Measurements from ENCODE around the gene IFT122.
"Not testable (repeated sequence)": the region's sequence is repeated elsewhere in the genome, so short reads cannot be mapped to it uniquely, and the experiment has no call there.

Gene IFT122

DNA sequence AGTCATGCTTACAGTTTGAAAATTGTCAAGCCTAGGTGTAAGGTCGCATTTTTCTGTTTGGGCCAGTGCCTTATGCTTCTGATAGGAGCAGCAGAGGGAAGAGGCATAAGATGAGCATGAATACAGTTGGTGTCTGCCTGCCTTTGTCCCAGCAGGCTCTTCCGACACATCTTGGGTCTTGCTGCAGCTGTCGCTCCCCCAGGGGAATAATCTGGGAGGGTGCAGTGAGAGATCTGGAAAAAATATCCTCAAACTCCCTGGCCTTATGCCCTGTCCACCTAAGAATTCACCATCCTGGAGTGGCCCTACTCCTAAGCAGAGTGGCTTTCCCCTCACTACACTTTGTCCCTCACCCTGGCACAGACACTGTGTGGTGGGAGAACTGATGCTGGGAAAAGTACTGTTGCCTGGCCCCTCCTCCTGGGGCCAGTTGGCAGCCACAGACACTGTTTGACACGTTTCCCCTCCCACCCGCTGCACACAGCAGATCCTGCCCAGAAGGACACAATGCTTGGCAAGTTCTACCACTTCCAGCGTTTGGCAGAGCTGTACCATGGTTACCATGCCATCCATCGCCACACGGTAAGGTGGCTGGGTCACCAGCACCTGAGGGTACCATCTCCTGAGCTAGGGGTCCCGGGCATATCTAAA is 67.3 kb downstream of the IFT122 start:
- DNase-seq: no peak
- no peak overlapping the region for H3K4me3 ChIP-seq (ENCODE audit: low read depth, low read length)
- TF ChIP-seq CTCF (IDR thresholded peaks at IDR 0.05; ENCODE audit: low read depth, low read length): no peak
- no peaks in the 10 kb centered on the region for H3K27me3 ChIP-seq (ENCODE audit: insufficient read depth, low read depth, severe bottlenecking)
- H3K36me3 ChIP-seq: peaks cover 16% of the 10 kb centered on the region
- H3K27ac ChIP-seq: no peak overlapping the region
- no peaks in the 10 kb centered on the region for H3K9me3 ChIP-seq (ENCODE audit: severe bottlenecking)

GRCh38 chr3:129512595-129512994 is 72.6 kb downstream of the IFT122 start:
- Histone ChIP-seq H3K4me3 (ENCODE audit: low read depth, low read length) (no peak overlapping the region), H3K36me3 (peaks cover 5% of the 10 kb centered on the region), H3K9me3 (ENCODE audit: severe bottlenecking) (no peaks in the 10 kb centered on the region), H3K27me3 (ENCODE audit: insufficient read depth, low read depth, severe bottlenecking) (no peaks in the 10 kb centered on the region), H3K27ac (no peak overlapping the region)
- DNase-seq: no peak
- no peak for TF ChIP-seq CTCF (IDR thresholded peaks at IDR 0.05; ENCODE audit: low read depth, low read length)

DNA sequence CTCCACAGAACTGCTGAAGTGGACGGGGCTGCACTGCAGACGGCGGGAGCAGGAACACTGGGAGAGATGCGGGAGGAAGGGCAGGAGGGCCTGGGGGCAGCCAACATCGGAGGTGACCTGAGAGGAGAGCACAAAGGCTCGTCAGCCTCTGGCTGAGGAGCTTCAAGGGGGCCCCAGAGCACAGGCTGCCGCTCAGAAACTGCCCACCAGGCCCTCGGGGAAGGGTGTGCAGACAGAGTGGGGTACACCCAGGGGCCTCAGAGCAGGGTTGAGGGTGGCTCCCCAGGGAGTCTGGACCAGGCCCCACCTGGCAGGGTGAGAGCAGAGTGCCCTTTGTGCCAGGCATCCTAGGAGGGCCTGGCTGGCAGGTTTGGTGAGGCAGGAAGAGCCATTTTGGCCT is 73.7 kb downstream of the IFT122 start:
- DNase-seq: no peak
- no peak for TF ChIP-seq CTCF (IDR thresholded peaks at IDR 0.05; ENCODE audit: low read depth, low read length)
- H3K36me3 ChIP-seq: peaks cover 2% of the 10 kb centered on the region

GRCh38 chr3:129514110-129514509 is 74.1 kb downstream of the IFT122 start:
- Histone ChIP-seq H3K27ac (no peak overlapping the region), H3K4me3 (ENCODE audit: low read depth, low read length) (no peak overlapping the region), H3K9me3 (ENCODE audit: severe bottlenecking) (no peaks in the 10 kb centered on the region), H3K36me3 (peaks cover 2% of the 10 kb centered on the region), H3K27me3 (ENCODE audit: insufficient read depth, low read depth, severe bottlenecking) (no peaks in the 10 kb centered on the region)
- DNase-seq: no peak
- TF ChIP-seq CTCF (IDR thresholded peaks at IDR 0.05; ENCODE audit: low read depth, low read length): no peak

More for the DNA sequence above, 73.7 kb downstream of the IFT122 start:
- Histone ChIP-seq H3K27ac (no peak overlapping the region), H3K9me3 (ENCODE audit: severe bottlenecking) (no peaks in the 10 kb centered on the region), H3K4me3 (ENCODE audit: low read depth, low read length) (no peak overlapping the region), H3K27me3 (ENCODE audit: insufficient read depth, low read depth, severe bottlenecking) (no peaks in the 10 kb centered on the region)

- peaks cover 2% of the 10 kb centered on the region for H3K36me3 ChIP-seq
- TF ChIP-seq CTCF (IDR thresholded peaks at IDR 0.05; ENCODE audit: low read depth, low read length): no peak
- no peak overlapping the region for H3K4me3 ChIP-seq (ENCODE audit: low read depth, low read length)
Measured at GRCh38 chr3:129514563-129514962, 74.5 kb downstream of the IFT122 start.

DNA sequence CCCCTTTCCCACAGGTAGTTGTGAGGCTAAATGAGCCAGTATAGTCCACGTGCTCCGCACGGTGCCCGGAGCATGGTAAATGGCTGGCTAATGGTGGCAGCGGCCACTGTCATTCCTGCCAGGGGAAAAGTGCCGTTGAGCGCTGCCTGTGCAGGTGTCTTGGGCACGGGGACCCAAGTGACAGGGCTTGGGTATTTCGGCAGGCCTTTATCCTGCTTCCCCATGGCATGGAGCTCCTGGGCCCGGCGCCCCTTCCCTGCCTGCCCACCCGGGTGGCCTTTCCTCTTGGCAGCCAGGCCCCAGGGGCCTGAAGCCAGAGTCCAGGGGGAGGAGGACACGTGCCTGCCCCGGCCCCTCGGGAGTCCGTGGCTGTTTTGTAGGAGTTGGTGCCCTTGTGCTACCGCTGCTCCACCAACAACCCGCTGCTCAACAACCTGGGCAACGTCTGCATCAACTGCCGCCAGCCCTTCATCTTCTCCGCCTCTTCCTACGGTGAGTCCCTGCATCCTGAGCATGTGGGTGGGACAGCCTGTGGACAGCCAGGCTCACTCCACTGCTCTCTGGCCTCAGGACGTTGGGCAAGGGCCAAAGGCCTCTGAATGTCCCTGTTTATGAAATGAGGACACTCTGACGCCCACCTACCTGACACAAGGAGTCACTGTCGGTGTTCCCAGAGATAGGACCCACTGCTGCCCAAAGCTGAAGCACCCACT is 75.2 kb downstream of the IFT122 start:
- not testable (repeated sequence) for H3K36me3 ChIP-seq; H3K9me3 ChIP-seq (ENCODE audit: severe bottlenecking); DNase-seq

More at GRCh38 chr3:129514563-129514962, 74.5 kb downstream of the IFT122 start:
- no peak for DNase-seq
- H3K27me3 ChIP-seq (ENCODE audit: insufficient read depth, low read depth, severe bottlenecking): no peaks in the 10 kb centered on the region
- no peak overlapping the region for H3K27ac ChIP-seq
- H3K9me3 ChIP-seq (ENCODE audit: severe bottlenecking): no peaks in the 10 kb centered on the region

GRCh38 chr3:129515821-129516432 is 75.9 kb downstream of the IFT122 start:
- H3K27ac ChIP-seq; H3K9me3 ChIP-seq (ENCODE audit: severe bottlenecking); H3K27me3 ChIP-seq (ENCODE audit: insufficient read depth, low read depth, severe bottlenecking); H3K4me3 ChIP-seq (ENCODE audit: low read depth, low read length); DNase-seq; H3K36me3 ChIP-seq: not testable (repeated sequence)

More for the DNA sequence above, 75.2 kb downstream of the IFT122 start:
- not testable (repeated sequence) for H3K27ac ChIP-seq; H3K4me3 ChIP-seq (ENCODE audit: low read depth, low read length); H3K27me3 ChIP-seq (ENCODE audit: insufficient read depth, low read depth, severe bottlenecking)

Data from WERI-Rb-1 (cell line).